ENCODE results near the gene CLEC20A. TPM values are rescaled to one million over a fixed set of nuclear protein-coding genes. Genes with fewer than 3 reads are reported as not detected.

CLEC20A gene
- total RNA-seq, 1 donor from 2014 or later = not detected

GRCh38 chr1:178500936-178501554 lies 4.3 kb upstream of the CLEC20A start:
- intact Hi-C loops (cut with micrococcal nuclease) = no loop called here

- intact Hi-C loops (cut with micrococcal nuclease) = no loop called here
Measured at GRCh38 chr1:178500091-178500770, 3.5 kb upstream of the CLEC20A start.

DNA sequence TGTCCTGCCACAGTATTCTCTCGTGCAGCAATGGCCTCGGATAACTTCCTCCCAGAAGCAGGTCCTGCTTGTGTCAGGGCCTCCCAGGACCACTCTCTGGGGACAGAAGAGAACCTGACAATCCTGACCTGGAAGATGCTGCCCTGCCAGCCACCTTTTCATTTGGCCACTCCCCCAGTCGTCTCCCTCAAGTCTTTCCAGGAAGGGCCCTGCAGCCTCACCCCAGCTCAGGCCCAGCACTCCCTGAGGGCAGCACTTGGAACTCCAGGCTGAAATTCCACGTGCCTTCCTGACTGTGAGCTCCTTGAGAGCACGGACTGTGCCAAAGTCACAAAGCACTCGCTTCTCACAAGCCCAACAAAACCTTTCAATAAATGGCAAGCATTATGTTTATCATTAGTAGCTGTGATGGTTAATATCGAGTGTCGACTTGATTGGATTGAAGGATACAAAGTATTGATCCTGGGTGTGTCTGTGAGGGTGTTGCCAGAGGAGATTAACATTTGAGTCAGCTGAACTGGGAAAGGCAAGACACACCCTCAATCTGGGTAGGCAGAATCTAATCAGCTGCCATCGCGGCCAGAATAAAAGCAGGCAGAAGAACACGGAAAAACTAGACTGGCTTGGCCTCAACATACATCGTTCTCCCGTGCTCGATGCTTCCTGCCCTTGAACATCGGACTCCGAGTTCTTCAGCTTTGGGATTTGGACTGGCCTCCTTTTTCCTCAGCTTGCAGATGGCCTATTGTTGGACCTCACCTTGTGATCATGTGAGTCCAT lies 2.3 kb upstream of the CLEC20A start:
- intact Hi-C loops (cut with micrococcal nuclease) = no loop called here

DNA sequence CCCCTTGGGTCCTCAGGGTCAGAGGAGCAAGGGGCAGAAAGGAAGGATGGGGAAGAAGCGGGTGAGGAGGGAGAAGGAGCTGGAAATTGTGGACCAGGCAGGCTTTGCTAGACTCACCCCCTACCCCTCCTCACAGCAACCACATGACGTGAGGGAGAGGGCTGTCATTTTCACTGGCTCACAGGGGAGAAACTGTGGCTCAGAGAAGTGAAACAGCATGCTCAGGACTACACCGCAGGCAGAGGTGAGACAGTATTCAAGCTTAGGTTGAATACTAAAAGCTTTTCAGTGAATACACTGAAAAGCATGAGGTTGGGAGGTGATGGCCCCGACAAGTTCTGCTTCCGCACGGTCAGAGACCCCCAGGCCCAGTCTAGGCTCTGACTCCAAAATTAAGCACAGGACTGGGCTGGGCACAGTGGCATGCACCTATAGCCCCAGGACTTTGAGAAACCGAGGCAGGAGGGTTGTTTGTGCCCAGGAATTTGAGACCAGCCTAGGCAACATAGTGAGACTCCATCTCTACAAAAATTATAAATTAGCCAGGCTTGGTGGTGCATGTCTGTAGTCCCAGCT lies 1.2 kb upstream of the CLEC20A start:
- intact Hi-C loops (cut with micrococcal nuclease) = no loop called here

DNA sequence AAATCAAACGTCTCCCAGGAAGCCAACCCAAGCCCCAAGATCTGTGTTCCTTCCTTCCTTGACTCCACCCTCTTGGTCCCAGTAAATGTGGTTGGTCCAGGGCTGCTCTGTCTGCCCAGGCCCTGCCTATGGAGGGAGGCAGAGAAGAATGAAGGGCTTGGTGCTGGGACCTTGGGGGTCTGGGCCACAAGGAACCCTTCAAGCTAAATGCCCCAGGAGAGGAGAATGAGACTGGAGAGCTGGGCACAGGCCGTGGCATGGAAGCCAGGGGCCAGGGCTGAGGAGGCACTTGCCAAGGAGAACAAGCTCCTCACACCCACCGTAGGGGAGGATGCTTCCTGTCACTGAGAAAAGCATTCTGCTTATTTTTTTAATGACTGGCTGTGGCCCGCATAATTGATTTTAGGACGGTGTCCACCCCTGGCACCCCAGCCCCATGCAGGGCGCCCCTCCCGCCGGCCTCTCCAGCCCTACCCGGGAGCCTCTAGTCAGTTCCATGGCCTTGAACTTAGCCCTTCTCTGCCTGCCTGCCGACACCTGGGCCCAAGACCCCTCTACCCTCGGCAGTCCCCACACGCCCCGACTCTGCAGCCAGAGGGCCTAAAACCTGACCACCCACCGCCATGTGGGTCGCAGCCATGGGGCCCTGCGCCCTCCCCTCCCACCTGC lies 889 bp downstream of the CLEC20A start:
- intact Hi-C loops (cut with micrococcal nuclease) = no loop called here

DNA sequence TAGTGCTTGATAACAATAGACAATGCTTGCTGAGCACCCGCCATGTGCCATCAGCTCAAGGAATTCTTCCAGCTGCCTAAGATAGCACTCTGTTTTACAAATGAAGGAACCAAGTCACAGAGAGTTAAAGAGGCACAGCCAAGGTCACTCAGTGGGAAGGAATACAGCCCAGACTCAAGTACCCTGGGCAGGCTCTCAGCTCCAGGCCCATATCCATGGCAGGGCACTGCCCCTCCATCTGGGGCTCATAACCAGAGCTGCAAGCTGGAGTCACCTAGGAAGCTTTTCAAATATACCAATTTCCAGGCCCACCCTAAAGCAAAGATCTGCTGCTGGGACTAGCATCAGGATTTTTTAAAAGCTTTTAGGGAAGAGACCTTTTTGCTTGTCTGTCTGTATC lies 1.6 kb downstream of the CLEC20A start:
- intact Hi-C loops (cut with micrococcal nuclease) = no loop called here

- intact Hi-C loops (cut with micrococcal nuclease) = no loop called here
Measured at GRCh38 chr1:178494569-178494971, 2.2 kb downstream of the CLEC20A start.

DNA sequence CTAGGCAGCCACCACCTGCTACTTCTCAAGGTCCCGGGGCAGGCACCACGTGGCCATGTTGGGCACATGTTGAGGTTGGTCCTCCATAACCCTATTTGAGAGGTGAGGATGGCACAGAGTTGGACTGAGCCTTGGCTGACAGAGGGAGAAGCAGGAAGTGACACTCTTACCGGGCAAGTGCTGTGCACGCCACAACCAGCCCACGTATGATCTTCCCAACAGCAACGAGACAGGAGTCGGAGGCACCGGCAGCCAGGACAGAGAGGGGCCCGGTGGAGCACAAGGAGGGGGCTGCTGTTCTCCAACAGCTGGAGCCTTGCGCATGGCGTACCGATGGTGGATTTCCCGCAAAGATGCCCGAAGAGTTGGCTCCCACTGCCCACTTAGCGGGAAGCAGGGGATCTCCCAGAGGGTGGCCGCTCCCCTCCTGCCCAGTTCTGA lies 3.4 kb downstream of the CLEC20A start:
- intact Hi-C loops (cut with micrococcal nuclease) = no loop called here

GRCh38 chr1:178492341-178492740 lies 4.4 kb downstream of the CLEC20A start:
- intact Hi-C loops (cut with micrococcal nuclease) = no loop called here

- intact Hi-C loops (cut with micrococcal nuclease) = no loop called here
Measured at GRCh38 chr1:178491721-178492120, 5.0 kb downstream of the CLEC20A start.

GRCh38 chr1:178490967-178491366 lies 5.8 kb downstream of the CLEC20A start:
- intact Hi-C loops (cut with micrococcal nuclease) = no loop called here

DNA sequence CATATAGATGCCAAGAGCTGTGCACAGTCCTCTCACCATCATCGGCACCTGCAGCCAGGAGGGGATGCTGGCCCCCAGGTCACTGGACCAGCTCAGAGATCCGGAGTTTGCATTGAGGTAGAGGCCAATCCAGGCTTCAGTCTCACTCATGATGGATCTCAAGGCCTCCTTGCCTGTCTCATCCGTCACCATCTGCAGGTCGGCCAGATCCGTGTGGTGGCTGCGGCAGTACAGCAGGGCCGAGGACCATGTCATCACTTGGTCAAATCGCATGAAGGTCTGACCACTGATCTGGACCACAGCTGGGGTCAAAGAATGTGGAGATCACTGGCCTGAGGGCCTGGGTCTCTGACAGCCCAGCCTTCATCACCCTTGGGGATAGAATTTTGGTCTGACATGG lies 6.6 kb downstream of the CLEC20A start:
- intact Hi-C loops (cut with micrococcal nuclease) = no loop called here

DNA sequence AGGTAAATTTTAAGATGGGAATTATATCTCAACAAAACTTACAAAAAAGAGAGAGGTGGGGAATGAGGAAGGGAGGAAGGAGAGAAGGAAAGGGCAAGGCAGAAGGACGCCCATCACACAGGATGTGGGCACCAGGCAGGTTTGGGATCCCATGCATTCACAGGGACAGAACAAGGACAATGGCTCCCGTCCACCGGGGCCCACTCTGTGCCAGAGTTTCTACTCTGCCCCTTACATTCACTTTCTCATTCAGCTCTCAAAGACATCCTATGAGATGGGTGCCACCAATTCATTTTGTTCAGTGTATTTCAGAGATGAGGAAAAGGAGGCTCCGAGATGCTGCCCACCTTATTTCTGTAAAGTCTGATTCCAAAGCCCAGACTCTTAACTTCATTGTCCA lies 7.4 kb downstream of the CLEC20A start:
- intact Hi-C loops (cut with micrococcal nuclease) = no loop called here

- intact Hi-C loops (cut with micrococcal nuclease) = no loop called here
Measured at GRCh38 chr1:178488393-178488792, 8.4 kb downstream of the CLEC20A start.

DNA sequence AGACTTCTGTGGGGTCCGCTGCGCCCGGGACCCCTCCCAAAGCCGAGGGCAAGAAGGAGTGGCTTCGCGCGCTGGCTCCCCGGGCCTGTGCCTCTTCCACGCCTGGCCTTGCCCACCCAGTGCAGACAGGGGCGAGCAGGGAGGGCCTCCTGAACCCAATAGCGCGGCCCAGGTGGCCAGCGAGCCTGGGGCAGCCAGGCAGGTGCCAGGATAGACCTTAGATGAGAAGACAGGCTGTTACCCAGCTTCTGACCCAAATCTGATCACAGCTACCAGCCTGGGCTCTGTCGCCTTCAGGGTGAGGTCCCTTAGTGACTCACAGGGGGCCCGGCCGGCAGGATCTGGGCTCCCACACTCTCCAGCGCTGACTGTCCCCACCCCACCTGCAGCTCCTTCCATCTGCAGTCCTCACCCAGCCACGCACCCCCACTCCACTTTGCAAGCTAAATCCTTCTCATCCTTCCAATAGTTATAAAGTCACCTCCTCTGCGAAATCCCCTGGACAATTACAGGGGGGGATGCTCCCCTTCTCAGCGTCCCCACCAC lies 9.6 kb downstream of the CLEC20A start:
- intact Hi-C loops (cut with micrococcal nuclease) = no loop called here

DNA sequence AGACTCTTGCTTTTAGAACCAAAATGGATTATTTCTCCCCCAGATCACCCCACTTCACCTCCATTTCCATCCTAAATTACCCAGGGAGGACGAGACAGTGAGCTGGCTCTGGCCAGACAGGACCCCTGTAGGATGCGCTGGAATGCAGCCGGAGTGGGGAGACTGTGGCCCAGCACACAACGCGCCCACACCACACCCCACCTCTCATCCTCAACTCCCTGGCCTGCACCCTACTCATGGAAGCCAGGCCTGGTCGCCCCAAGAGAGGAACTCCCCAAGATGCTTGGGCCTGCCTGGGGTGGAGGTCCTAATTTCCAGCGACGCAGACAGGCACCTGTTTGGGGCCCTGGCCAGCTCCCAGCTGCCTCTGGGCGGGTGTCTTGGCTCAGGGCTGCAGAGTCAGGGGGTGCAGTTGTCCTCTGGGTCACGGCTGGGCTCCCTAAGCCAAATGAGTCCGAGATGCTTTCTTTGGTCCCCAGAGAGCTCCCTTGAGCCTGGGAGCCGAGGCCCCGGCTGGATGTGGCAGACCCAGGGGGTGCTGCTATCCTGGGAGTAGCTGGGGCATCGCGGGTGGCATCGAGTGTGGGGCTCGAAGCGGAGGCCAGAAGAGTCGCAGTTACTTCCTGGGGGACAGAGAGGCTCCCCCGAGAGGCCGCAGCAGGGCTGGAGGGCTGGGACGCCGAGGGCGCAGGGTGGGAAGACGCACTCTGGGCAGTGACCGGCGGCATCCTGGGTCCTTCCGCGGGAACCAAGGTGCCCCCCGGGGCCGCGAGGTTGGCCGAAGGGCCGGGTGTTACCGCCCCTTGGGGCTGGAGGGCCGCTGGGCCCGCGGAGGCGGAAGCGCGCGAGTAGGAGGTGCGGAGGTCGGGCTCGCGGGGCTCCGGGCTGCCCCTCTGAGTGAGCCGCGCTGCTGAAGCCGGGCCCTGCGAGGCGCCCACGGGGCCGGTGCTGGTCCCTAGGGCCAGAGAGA lies 10.4 kb downstream of the CLEC20A start:
- intact Hi-C loops (cut with micrococcal nuclease) = no loop called here

GRCh38 chr1:178485541-178485981 lies 11.2 kb downstream of the CLEC20A start:
- intact Hi-C loops (cut with micrococcal nuclease) = no loop called here

- intact Hi-C loops (cut with micrococcal nuclease) = no loop called here
Measured at GRCh38 chr1:178484698-178485225, 12.0 kb downstream of the CLEC20A start.

GRCh38 chr1:178483251-178483957 lies 13.4 kb downstream of the CLEC20A start:
- intact Hi-C loops (cut with micrococcal nuclease) = no loop called here
